Endothelial cell of umbilical vein (primary cell): ENCODE measurements around the gene CDH2.

Source experiments
- FOS ChIP-seq: IDR thresholded peaks from 2 replicates; pipeline ENCODE4 v1.6.1; 2011; ENCODE audit warnings: mild to moderate bottlenecking, low read length, moderate library complexity, borderline replicate concordance; ENCODE audit not compliant: insufficient read depth
- POLR2AphosphoS5 ChIP-seq: IDR thresholded peaks from 2 replicates; pipeline ENCODE4 v1.6.1; 2012; ENCODE audit warnings: low read depth, mild to moderate bottlenecking, control low read depth, low read length, moderate library complexity; ENCODE audit not compliant: insufficient read depth

DNA sequence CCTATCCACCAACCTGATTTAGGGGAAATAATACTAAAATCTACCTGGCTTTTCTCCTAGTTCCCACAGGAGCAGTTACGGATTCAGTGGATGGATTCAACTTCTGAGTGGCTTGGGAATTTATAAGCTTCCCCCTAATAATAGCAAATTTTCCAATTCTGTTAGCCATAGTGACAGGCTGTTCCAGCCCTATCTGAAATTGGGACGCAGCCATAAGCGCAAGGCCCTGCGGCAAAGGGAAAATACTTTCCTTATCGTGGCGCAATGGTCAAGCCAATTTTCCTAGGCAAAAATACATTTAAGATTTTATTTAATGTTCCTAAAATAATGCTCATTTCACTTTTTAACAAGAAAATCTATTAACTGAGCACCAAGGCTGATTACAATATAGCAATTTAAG, 49.7 kb downstream of the CDH2 start:
- TF ChIP-seq POLR2AphosphoS5, result no peak
- TF ChIP-seq FOS, result no peak
